DND-41 (cell line): ENCODE data around the gene KNCN.

Experiments used
- ATAC-seq: fragments of 200-7000 bp; cut with Tn5 transposase; 3 replicates; pipeline ENCODE4 v1.9.1; 2021; ENCODE audit warnings: low read depth; ENCODE audit not compliant: insufficient read depth
- DNase-seq: peaks from one replicate; pipeline ENCODE4 v3.0.0-alpha.2; 2020
- H2AFZ ChIP-seq: 2 replicates; pipeline ENCODE4 v1.6.0; 2012; ENCODE audit warnings: low read depth, low read length
- H3K27ac ChIP-seq: 2 replicates; pipeline ENCODE4 v1.5.1; 2012; ENCODE audit warnings: low read length, inconsistent platforms
- H3K27me3 ChIP-seq: fragments of 200-600 bp; sonication (generic); 2 replicates; pipeline ENCODE4 v1.6.0; 2012; ENCODE audit warnings: low read length, mild to moderate bottlenecking, inconsistent platforms; ENCODE audit not compliant: insufficient read depth, poor library complexity
- H3K36me3 ChIP-seq: 2 replicates; pipeline ENCODE4 v1.5.1; 2012; ENCODE audit warnings: low read length, inconsistent platforms; ENCODE audit not compliant: insufficient read depth
- H3K4me1 ChIP-seq: 2 replicates; pipeline ENCODE4 v1.5.1; 2012; ENCODE audit warnings: mild to moderate bottlenecking, low read length; ENCODE audit not compliant: insufficient read depth
- H3K4me2 ChIP-seq: 2 replicates; pipeline ENCODE4 v1.6.0; 2012; ENCODE audit warnings: mild to moderate bottlenecking, moderate library complexity, low read length, inconsistent platforms; ENCODE audit not compliant: insufficient read depth
- H3K4me3 ChIP-seq, 2 experiments: fragments of 200-600 bp in 1 of 2; shearing (Covaris generic) in 1 of 2; 2 replicates each; pipeline ENCODE4 v1.5.1; 2012 to 2016; ENCODE audit warnings: inconsistent platforms in 2 of 2, low read length in 2 of 2, mild to moderate bottlenecking in 2 of 2, low read depth in 1 of 2, moderate library complexity in 1 of 2
- H3K79me2 ChIP-seq: 2 replicates; pipeline ENCODE4 v1.6.0; 2012; ENCODE audit warnings: low read length, inconsistent platforms; ENCODE audit not compliant: insufficient read depth
- H3K9ac ChIP-seq: 2 replicates; pipeline ENCODE4 v1.6.0; 2012; ENCODE audit warnings: low read depth, mild to moderate bottlenecking, inconsistent platforms, low read length, moderate library complexity
- H3K9me3 ChIP-seq: 2 replicates; pipeline ENCODE4 v1.5.1; 2012; ENCODE audit warnings: low read length, moderate library complexity, mild to moderate bottlenecking, inconsistent platforms; ENCODE audit not compliant: insufficient read depth, severe bottlenecking
- H4K20me1 ChIP-seq: 2 replicates; pipeline ENCODE4 v1.6.0; 2012; ENCODE audit warnings: low read length; ENCODE audit not compliant: insufficient read depth
- CTCF ChIP-seq: IDR thresholded peaks from 2 replicates; pipeline ENCODE4 v1.5.1; 2012; ENCODE audit warnings: borderline replicate concordance, low read length, moderate library complexity, mild to moderate bottlenecking; ENCODE audit not compliant: poor library complexity, severe bottlenecking; ENCODE audit errors: extremely low read depth
- EZH2 ChIP-seq: IDR thresholded peaks from 3 replicates; pipeline ENCODE4 v1.6.1; 2012; ENCODE audit warnings: borderline replicate concordance, low read depth, mild to moderate bottlenecking, moderate library complexity, low read length, inconsistent platforms; ENCODE audit not compliant: severe bottlenecking

KNCN gene

GRCh38 chr1:46555826-46556619 lies 4.6 kb upstream of the KNCN start:
- Histone ChIP-seq H3K79me2 (no peaks in the 10 kb centered on the region), H3K4me1 (no peaks in the 10 kb centered on the region), H3K27ac (no peak overlapping the region), H2AFZ (no peak overlapping the region), H3K36me3 (no peaks in the 10 kb centered on the region; the same call in 1 of the 2 replicates), H4K20me1 (no peaks in the 10 kb centered on the region), H3K27me3 (no peaks in the 10 kb centered on the region), H3K9ac (no peak overlapping the region), H3K4me2 (no peak overlapping the region), H3K4me3 (no peak overlapping the region), H3K9me3 (no peaks in the 10 kb centered on the region)
- ATAC-seq (no peak), DNase-seq (no peak)
- no peak for TF ChIP-seq EZH2
- no peak for TF ChIP-seq CTCF

- H3K9me3 ChIP-seq, result no peaks in the 10 kb centered on the region
- no peaks in the 10 kb centered on the region for H3K27me3 ChIP-seq
- DNase-seq (no peak), ATAC-seq (no peak)
- no peak overlapping the region for H3K9ac ChIP-seq
- no peaks in the 10 kb centered on the region; the same call in 1 of the 2 replicates for H3K36me3 ChIP-seq
- H3K4me2 ChIP-seq, result no peak overlapping the region
- H3K79me2 ChIP-seq, result no peaks in the 10 kb centered on the region
- H3K4me3 ChIP-seq, result no peak overlapping the region
- no peaks in the 10 kb centered on the region; the same call in 1 of the 2 replicates for H3K4me1 ChIP-seq
- TF ChIP-seq CTCF (no peak), EZH2 (no peak)
- no peak overlapping the region for H2AFZ ChIP-seq
- no peak overlapping the region for H3K27ac ChIP-seq
- no peaks in the 10 kb centered on the region for H4K20me1 ChIP-seq
Measured at GRCh38 chr1:46554597-46555381, 3.3 kb upstream of the KNCN start.

GRCh38 chr1:46554236-46554596 lies 2.8 kb upstream of the KNCN start:
- DNase-seq (no peak), ATAC-seq (no peak)
- Histone ChIP-seq H3K9ac (no peak overlapping the region), H3K27me3 (no peaks in the 10 kb centered on the region), H3K79me2 (no peaks in the 10 kb centered on the region), H4K20me1 (no peaks in the 10 kb centered on the region), H3K36me3 (no peaks in the 10 kb centered on the region; the same call in 1 of the 2 replicates), H3K27ac (no peak overlapping the region), H2AFZ (no peak overlapping the region), H3K9me3 (no peaks in the 10 kb centered on the region), H3K4me2 (no peak overlapping the region), H3K4me1 (no peaks in the 10 kb centered on the region; the same call in 1 of the 2 replicates), H3K4me3 (no peak overlapping the region)
- TF ChIP-seq EZH2, result no peak
- TF ChIP-seq CTCF, result no peak
